NCI-H1092 (cell line): ENCODE measurements around the gene NCOA6.
A peak's percentile ranks its signal among the peaks of the same experiment; 100 is the strongest.

Experiments used
- DNase-seq: peaks from one replicate; lab custom pipeline; 2025; lab: John Stamatoyannopoulos, UW

NCOA6 gene

DNA sequence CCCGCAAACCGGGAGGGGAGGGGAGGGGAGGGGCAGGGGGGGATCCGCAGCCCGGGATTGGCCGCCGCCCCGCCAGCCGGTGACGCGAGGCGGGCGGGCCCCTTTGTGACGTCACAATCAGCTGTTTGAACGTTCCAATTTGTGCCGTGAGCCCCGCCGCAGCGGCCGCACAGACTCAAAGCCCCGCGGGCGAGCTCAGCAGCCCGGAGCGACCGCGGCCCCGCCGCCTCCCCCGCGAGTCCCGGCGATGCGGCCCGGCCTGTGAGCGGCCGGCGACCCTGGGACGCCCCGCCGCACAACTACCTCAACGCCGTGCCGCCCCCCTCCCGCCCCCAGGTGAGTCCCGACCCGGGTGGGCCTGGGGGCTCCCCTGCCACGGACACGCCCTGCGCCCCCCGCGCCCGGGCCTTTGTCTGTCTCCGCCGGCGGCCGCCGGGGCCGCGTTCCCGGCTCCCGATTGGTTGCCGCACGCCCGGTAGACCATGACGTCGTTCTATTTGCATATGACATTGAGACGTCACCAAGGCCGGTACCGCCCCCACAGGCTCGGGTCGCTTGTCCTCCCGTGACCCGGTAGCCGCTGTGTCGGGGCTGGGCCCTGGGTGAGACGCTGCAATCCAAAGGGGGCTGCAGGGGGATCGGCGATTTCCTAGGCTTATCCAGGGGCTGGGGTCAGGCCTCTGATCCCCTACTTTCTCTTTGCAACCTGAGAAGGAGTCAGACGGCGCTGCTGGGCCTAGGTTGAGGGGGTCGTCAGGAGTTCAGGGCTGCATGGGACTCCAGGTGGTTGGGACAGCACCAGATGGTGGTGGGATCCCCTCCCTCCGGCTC is 121.1 kb downstream of the NCOA6 start, which contains the start of gene TP53INP2:
TSS of gene TP53INP2 (plus strand) at position 168 of the 831 bp plus-strand sequence. CDS start 4,396 bp downstream, outside the sequence.
- DNase-seq, result peak; percentile 90

DNA sequence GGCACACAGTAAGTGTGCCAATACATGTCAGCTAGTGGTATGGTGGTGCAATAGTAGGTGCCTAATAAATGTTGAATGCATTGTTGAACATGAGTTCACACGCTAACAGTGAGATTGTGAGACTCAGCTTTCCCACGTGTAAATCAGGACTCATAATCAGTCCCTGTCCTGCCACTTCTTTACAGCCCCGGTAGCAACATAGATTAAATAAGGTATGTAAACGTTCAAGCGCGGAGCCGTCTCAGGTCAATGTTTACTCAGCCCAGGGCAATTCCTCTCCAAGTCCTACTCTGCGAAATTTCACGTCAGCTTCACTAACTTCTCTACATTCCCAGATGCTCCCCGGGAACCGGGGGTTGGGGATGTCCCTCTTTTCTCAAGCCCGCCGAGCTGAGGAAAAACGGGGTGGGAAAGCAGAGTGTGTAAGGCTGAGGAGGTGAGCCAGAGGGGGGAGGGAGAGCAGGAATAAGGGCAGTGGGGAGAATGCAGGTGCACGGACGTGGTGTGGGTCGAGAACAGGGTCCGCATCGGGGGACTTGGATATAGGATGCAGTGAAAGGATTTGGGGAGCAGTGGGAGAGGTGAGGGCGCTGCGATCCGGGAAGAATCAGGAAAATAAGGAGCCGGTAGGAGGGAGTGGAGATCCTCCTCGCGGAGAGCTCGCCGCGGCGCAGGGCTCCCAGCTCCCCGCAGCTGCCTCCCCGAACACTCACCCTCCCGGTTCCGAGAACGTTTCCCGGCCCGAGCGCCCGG is 121.9 kb downstream of the NCOA6 start:
- DNase-seq, result no peak

DNA sequence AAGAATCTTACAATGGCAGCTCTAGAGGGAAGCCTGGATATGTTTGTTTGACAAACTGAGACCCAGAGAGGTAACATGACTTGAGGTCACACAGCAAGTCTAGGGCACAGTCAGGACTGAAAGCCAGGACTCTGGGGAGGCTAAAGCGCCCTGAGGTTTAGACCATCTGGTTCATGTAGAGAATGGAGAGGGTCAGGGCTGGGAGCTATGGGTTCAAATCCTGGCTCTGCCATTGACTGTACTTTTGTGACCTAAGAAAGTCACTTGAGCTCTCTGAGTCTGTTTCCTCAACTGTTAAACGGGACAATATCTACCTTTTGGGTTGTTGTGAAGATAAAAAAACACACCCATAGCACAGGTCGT is 122.4 kb downstream of the NCOA6 start:
- no peak for DNase-seq

DNA sequence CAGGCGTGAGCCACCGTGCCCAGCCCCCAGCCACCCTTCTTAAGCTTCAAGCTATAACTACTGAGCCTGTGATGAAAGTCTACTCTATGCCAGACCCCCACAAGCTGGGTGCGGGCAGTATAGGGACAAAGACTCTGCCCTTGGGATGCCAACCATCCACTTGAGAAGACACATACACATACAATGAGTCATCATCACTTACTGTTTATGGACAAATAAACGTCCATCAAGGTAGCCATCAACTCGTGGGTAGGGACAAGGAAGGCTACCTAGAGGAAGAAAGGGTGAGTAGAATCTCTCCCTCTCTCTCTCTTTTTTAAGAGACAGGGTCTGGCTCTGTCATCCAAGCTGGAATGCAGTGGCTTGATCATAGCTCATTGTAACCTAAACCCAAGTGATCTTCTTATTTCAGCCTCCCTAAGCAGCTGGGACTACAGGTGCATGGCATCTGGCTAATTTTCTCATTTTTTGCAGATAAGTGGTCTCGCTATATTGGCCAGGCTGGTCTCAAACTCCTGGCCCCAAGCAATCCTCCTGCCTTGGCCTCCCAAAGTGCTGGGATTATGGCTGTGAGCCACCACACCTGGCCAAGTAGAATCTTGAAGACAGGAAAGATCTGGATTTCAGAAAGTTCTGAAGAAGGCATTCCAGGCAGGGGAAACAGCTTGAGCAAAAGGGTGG is 123.9 kb downstream of the NCOA6 start:
- DNase-seq, result no peak

DNA sequence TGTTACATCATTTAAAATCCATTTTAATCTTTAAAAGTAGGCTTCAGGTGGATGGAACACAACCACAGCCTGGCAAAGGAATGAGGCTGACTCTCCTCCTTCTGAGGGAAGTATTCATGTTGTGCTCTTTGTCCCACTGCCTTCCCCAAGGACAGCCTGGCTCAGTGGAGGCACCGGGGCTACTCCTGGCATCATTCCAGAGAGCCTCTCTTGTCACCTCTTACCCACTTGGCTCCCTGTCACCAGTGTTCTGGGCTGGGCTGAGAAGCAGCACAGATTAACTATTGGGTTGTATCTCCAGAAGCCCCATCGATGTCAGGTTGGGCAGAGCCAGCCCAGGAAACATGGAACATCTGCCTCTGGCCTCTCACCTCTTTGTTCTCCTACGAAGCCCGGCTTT is 132.0 kb downstream of the NCOA6 start:
- DNase-seq, result no peak

DNA sequence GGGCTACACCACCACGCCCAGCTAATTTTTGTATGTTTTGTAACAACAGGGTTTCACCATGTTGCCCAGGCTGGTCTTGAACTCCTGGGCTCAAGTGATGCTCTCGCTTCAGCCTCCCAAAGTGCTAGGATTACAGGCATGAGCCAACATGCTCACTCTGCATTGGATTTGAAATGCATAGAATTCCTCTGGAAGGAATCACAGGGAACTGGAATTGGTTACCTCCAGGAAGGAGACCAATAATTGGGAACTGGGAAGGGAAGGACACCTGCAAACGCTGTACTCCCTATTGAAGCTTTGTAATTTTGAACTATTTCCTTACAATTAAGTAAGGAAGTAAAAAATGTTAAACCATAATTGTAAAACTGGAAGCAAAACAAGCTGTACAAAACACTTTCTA is 133.6 kb downstream of the NCOA6 start:
- no peak for DNase-seq

DNA sequence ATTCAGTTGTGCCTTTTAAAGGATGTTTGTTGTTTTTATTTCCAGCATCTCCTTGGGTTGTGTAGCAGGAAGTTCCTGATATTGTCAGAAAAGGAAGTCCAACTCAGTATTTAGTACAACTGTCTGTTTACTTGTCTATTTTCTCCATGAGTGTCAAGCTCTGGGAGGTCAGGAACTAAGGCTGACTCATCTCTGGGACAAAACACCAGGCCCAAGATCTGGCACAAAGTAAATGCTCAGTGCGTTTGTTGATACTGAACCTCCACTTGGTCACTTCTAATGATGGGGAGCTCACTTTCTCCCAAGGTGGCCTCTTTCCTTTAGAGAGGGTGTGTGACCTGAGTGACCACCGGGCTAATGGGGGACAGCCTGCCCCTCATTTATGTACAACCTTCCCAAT is 136.0 kb downstream of the NCOA6 start:
- no peak for DNase-seq

DNA sequence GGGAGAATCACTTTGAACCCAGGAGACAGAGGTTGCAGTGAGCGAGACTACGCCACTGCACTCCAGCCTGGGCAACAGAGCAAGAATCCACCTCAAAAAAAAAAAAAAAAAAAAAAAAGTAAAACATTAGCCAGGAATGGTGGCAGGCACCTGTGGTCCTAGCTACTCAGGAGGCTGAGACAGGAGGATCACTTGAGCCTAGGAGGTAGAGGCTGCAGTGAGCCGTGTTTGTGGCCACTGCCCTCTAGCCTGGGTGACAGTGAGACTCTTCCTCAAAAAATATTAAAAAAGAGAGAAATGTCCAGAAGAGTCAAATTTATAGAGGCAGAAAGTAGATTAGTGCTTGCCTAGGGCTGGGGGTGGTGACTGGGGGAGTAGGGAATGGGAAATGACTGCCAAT is 141.8 kb downstream of the NCOA6 start:
- no peak for DNase-seq

DNA sequence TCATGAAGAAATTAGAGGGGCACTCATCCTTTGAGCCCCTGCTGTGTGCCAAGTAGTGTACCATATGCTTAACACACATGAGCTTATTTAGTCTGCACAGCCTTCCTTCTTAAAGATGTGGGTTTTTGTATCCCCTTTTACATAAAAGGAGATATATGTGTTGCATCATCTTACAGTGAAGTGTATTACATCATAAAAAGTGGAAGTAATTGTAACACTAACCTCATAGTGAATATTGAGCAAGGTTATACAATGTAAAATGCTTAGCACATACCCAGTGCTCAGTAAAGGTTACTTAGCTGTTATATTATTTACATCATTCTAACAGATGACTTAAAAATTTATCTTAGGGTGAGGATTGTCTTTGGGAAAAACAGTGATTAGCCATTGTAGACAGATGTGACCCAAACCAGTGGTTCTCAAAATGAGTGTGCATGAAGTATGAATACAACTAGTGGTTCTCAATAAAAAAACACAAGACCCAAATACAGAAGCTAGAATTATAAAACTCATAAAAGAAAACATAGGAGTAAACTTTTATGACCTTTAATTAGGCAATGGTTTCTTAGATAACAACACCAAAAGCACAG is 144.8 kb downstream of the NCOA6 start:
- no peak for DNase-seq

DNA sequence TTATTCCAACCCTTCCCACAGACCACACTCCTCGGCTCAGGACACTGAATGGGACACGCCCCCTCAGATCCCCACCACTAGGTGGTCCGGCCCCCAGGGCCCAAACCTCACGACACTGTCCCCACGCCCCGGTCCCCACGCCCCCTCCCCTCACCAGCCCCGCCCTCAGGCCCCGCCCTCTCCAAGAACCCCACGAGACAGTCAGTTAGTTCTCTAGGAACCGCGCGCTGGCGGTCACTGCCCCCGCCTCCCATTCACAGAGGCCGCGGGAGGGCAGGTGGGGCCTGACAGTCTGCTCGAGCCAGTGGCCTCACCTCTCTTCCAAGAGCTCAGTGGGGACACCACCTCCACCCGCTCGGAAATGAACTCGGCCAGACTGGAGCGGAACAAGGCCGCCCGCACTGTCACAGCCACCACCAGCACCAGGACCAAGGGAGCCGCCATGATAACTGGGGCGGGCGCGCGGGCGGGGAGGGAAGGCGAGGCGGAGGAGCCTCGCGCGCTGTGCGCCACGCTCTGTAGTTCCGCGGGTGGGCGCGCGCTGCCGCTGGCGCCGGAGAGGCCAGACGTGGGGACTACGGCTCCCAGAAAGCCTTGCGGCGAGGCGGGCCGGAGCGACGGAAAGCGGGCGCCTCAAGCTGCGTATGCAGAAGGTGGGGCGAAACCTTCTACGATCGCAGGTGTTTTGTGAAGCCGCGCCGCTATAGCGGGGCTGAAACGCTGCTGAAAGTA is 148.6 kb downstream of the NCOA6 start, which contains the start of gene PIGU:
TSS of gene PIGU (minus strand) at position 451 of the 732 bp plus-strand sequence. CDS start at position 444, 7 bp downstream.
- peak; percentile 94 for DNase-seq

DNA sequence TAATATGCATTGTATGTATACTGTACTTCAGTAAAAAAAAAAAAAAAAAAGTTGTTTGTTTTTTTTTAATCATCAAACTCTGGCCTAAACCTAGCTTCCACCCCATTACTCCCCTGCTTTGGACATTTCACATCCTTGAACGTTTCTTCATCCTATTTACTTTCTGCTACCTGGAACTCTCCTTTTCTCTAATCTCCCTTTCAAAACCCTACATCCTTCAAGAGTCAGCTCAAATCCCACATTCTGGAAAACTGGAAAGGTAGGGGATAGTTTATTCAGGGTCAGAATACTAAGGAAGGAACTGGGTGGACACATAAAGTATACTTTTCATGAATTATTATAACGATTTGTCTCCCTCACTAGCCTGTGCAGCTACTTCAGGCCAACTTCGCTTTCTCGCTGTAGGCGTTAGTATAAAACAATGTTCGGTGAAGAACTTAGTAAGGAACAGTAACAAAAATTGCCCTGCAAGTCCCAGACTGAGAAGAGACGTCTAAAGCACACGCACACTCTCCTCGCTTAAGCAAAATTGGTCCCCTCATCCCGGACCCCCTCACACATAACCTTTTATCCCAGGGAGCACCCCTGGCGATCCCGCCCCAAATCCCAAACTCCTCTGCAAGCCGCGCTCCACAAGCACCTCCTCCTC is 149.3 kb downstream of the NCOA6 start:
- DNase-seq, result no peak

DNA sequence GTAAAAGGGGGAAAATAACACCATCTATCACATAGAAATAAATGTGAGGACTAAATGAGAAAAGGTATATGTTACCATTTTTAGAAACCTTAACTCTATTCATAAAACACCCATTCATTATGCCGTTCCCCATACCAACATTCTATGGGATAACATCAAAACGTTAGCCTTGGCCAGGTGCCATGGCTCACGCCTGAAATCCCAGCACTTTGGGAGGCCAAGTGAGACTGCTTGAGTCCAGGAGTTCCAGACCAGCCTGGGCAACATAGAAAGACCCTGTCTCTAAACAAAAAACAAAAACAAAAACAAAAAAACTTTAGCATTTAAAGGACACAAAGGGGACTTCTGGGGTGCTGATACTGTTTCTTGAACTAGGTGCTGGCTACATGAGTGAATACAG is 149.9 kb downstream of the NCOA6 start:
- DNase-seq, result no peak

DNA sequence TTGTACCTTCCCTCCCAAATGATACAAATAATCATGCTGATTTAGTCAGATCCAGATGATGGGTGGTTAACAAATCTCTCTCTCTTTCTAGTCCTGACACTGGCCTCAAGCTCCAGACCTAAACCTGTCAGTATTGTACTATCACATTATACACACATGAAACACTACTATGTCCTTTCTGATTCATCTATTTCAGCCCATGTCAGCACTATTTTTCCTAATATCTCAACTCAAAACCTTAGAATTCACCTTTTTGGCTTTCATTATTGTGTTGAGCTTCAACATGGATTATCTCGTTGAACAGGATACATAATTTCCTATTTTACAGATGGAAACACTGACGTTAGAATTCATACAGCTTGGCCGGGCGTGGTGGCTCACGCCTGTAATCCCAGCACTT is 152.0 kb downstream of the NCOA6 start:
- DNase-seq, result no peak

DNA sequence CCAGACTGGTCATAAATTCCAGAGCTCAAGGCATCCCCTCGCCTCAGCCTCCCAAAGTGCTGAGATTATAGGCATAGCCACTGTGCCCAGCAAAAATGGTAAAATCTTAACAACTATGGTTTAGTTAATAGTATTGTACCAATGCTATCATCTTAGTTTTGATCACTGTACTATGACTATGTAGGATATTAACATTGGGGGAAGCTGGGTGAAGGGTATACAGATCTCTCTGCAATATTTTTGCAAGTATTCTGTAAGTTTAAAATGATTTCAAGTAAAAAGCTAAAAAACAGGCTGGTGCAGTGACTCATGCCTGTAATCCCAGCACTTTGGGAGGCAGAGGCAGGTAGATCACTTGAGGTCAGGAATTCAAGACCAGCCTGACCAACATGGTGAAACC is 156.4 kb downstream of the NCOA6 start:
- no peak for DNase-seq
